Stimulated activated CD4-positive, alpha-beta T cell treated with anti-CD3 and anti-CD28 coated beads, Interleukin-4, amount 100 ng/mL, for 1 hour (primary cell): Measurements from ENCODE around the gene RPL29.
A peak's percentile ranks its signal among the peaks of the same experiment; 100 is the strongest.

ENCODE experiments used
- DNase-seq: peaks from one replicate; pipeline ENCODE4 v3.0.0-alpha.2; 2020

The RPL29 gene

DNA sequence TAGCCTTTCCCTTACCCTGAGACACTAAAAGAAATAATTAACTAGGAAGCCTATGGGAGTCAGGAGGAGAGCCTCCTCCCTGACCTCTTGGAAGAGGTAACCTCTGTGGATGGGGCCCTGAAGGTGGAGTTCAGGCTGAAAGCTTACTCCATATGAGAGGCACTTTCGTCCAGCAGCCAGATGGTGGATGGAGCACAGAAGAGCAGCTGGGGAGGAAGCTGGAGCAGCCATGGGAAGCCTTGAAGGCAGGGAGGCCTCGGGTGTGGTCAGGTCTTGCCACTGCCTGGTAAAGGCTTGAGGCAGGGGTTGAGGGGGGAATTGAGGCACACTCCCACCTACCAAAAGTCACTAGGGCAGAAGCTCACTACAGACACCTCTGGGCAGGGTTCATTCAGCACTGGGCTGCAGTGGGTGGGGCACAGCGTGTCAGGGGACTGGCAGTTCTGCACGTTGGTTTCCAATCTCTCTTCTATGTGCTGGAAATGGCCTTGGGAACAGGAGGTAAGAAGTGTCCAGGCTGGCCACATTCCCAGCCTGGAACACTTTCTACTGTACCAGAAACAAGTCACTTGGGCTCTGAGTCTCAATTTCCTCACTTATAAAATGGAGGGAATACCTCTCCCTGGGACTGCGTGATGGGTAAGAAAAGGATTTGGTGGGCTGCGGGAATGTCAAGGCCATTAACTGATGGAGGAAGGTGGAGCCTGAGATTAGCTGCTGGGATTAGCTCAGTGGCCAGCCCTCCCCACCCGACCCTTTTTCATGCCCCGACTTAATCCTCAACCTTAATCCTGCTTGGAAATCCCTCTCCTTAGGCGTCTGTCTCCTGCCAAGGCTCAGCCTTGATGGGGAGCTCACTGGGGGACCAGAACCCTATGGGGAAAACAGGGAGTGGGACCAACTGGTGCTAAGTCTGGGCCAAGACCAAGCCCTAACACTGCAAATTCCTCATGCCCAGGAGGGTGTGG, 33.8 kb downstream of the RPL29 start:
- no peak for DNase-seq

DNA sequence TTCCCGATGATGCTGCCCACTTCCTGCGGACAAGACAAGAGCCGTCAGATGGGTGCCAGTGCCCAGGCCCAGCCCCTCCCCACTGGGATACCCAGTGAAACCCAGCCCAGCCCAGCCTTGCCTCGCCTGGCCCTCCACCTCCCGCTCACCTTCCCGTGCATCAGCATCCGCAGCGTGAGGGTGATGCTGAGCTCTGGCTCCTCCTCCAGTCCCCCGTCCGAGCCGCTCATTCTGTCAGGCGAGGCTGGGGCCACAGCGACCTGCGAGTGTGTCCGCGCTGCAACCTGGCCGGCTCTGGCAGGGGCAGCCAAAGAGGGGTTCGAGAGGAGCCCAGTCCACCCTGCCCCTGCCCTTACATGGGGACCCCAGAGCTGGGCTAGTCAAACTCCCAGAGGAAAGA, 34.7 kb downstream of the RPL29 start:
- DNase-seq: no peak

DNA sequence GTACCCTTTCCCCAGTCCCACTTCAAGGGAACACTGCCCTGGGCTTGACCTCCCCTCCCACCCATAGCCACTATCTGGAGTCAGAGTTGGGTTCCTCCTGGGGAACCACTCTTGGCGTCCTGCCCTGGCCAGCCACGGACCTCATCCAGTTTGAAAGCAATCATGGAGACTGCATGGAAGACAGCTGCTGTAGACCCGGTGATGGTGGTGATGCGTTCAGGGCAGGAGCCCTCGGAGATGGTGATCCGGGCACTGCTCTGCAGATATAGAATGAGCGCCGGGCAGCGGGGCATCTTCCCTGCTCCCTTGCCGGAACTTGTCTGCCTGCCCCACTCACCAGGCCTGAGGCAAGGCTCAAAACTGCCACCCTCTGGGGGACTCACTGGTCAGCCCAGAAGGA, 35.3 kb downstream of the RPL29 start:
- DNase-seq: no peak

DNA sequence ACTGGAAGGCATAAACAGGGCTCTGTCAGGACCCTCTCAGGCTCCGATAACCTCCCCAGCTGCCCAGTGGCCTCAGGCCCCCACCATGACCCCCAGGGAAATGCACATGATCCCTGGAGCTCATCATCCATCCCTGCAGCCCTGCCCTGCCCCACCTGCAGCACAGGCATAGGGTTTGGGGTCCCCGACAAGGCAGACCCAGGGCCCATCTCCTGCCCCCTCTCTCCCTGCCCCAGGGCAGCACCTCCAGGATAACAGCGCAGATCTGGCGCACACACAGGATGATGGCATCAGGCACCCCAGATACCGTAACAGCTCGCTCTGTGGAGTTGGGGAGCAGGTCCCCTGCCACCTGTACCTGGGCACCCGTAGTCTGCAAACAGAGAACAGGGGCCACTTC, 36.0 kb downstream of the RPL29 start:
- DNase-seq: no peak

DNA sequence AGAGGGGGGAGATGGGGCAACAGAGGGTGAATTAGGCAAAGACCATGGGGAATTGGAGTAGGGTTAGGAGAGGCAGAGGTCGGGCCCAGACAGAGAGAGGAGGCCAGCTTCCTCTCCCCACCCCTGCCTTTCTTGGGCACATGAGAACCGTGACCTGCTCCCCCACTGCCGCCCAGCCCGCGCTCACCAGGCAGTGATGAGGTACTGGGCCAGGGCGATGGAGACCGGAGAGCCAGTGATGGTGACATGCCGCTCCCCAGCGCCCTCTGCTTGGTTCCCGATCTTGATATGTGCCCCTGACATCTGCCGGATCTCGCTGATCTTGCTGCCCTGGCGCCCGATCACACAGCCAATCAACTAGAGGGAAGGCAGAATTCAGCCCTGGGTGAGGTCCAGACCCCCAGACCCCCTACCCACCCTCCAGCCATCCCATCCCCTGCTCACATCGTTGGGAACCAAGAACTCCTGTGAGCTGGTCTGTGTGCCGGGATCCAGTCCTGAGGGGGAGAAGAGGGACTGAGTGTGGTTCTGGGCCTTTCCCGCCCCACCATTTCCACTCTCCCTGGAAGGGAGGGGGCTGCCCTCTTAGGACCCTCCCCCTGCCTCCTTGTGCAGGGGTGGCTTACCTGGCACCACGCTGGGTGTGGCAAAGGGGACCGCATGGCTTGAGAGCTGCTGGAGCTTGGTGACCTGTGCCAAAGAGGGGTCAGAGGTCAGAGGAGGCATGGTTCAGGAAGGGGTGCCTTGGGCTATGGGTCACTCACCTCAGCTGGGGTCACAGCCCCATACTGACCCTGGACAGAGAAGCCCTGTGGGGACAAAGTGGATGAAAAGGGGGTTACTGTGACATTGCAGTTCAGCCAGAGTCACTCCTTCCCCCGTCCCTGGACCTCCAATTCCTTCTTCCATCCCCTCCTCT, 36.8 kb downstream of the RPL29 start:
- no peak for DNase-seq

DNA sequence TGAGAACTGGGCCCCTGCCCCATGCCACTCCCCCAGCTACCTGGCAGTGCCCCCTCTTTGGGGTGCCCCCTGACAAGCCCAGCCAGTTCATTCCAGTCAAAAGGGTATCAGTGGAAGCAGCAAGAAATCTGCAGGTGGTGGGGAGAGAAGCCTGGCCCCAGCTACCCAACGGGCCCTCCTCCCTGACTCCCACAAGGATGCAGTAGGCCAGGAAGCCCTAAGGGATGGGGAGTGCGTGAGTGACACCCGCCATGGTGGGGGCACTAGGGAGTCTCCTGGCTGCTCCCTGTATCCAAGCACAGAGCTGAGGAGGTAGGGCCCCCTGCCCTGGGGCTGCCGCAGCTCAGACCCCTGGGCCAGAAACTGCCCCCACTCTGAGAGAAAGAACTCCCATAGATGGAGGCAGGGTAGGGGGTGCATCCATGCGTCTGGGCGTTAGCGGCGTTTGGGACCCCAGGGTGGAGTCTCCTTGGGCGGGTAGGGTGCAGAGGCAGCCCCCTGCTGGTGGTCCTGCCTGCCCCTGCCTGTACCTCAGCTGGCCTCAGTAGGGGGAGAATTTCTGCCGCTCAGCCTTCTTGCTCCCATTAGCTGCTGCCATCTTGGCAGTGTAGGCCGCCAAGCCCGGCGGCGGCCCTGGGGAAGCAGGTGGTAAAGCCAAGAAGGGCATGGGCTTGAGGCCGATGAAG, 38.0 kb downstream of the RPL29 start:
- DNase-seq: no peak

DNA sequence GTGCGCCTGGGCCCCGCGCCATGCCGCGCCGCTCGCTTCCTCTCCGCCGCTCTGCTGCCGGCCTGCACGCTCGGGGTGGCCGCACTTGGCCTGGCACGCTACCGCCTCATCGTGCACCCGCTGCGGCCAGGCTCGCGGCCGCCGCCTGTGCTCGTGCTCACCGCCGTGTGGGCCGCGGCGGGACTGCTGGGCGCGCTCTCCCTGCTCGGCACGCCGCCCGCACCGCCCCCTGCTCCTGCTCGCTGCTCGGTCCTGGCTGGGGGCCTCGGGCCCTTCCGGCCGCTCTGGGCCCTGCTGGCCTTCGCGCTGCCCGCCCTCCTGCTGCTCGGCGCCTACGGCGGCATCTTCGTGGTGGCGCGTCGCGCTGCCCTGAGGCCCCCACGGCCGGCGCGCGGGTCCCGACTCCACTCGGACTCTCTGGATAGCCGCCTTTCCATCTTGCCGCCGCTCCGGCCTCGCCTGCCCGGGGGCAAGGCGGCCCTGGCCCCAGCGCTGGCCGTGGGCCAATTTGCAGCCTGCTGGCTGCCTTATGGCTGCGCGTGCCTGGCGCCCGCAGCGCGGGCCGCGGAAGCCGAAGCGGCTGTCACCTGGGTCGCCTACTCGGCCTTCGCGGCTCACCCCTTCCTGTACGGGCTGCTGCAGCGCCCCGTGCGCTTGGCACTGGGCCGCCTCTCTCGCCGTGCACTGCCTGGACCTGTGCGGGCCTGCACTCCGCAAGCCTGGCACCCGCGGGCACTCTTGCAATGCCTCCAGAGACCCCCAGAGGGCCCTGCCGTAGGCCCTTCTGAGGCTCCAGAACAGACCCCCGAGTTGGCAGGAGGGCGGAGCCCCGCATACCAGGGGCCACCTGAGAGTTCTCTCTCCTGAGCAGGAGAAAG, 39.6 kb downstream of the RPL29 start:
- DNase-seq: peak; percentile 43

DNA sequence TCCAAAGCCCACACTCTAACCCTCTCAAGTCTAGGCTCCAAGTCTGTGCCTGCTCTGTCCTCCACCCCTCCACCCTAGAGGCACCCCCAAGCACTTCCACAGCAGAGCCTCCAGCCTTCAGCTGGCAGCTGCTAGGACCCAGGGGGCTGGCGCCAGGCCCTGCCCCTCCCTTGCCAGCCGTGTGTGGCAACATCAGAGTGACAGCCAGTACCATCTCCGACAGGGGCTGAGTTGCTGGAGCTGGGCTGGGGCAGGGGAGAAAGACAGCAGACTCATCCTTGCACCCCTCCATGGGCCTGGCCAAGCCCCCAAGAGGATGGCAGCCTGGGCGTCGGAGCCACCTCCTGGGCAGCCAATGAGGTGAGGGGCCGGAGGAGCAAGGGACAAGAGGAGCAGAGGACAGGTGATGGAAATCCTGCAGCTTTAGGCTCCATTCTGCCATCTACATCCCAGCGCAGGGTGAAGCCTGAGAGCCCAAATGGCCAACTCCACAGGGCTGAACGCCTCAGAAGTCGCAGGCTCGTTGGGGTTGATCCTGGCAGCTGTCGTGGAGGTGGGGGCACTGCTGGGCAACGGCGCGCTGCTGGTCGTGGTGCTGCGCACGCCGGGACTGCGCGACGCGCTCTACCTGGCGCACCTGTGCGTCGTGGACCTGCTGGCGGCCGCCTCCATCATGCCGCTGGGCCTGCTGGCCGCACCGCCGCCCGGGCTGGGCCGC, 40.4 kb downstream of the RPL29 start, which contains the start of gene GPR62:
Gene GPR62 (plus strand): TSS at position 207 of the 718 bp plus-strand sequence. CDS start 272 bp downstream, at position 479.
- DNase-seq: no peak

DNA sequence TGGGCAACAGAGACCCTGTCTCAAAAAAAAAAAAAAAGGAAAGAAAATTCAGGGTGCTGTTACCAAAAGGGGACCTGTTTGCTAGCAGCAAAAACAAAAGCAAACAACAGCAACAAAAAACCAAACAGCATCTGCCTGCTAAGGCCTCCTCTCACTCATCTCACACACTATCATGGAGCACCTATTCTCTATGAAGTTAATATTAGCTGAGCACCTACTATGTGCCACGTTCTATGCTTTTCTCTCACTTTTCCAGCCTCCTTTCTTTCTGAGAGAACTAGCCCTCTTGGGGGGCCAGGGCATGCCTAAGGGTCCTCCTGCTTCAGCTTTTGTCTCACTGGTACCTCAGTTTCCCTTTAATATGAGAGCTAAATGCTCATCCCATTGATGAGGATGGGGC, 41.0 kb downstream of the RPL29 start:
- DNase-seq: no peak

DNA sequence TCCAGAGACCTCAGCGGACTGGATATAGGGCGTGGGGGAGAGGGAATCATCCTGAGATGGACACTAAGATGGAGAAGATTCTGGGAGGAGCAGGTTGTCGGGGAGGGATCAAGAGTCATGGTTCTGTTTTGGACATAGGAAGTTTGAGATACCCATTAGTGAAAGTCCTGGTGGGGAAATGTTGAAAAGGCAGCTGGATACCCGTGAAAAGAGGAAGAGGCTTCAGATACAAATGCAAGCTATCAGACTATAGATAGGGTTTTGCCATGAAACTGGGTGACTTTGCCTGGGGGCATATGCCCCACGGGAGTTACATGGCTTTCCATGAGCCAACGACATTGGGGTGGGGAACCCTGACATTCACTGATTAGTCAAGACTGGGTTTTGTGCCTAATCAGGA, 41.6 kb downstream of the RPL29 start:
- DNase-seq: no peak

DNA sequence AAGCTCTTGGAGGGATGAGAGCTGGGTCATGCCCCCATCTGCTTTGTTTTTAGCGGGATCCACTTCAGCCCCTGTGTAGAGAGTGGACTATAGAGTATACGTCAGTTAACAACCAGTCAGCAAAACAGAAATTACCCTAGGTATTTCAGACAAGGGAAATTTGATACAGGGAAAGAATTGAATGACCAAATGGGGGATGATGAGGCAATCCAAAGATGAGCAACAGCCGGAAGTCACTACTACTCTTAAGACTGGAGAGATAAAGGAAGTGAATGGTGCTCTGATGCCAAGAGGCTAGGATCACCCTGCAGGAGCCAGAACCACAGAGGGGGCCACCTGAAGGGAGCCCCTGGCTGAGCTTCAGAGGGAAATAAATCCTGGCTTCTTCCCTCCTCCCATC, 42.2 kb downstream of the RPL29 start:
- DNase-seq: no peak

DNA sequence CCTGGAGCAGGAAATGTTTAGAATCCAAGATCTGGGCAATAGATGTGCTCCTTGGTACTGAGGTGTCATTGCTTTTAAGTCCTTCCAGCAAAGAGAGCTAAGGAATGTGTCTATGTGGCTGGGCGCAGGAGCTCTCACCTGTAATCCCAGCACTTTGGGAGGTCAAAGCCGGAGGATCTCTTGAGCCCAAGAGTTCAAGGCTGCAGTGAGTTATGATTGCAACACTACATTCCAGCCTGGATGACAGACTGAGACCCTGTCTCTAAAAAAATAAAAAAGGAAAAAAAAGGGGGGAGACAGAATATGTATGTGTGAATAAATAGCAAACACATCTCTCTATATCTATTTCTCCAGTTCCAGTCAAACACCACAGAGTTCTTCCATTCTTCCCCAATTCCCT, 44.8 kb downstream of the RPL29 start:
- DNase-seq: no peak

DNA sequence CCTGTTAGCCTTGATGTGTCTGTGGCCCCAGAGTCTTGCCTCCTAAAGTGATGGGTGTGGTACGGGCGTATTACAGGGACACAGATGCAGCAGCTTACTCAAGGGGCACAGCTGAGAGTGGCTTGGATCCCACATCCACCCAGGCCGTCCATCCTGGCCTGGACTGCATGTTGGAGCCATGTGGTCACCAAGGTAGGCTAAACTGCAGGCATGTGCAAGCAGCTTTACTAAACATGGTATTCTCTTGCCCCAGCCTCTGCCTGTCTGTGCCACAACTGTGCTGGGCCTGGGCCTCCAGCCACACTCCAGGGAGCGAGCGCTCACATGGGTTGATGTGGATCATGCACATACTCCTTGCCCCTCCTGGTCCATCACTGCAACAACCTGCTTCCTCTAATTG, 46.6 kb downstream of the RPL29 start:
- no peak for DNase-seq

DNA sequence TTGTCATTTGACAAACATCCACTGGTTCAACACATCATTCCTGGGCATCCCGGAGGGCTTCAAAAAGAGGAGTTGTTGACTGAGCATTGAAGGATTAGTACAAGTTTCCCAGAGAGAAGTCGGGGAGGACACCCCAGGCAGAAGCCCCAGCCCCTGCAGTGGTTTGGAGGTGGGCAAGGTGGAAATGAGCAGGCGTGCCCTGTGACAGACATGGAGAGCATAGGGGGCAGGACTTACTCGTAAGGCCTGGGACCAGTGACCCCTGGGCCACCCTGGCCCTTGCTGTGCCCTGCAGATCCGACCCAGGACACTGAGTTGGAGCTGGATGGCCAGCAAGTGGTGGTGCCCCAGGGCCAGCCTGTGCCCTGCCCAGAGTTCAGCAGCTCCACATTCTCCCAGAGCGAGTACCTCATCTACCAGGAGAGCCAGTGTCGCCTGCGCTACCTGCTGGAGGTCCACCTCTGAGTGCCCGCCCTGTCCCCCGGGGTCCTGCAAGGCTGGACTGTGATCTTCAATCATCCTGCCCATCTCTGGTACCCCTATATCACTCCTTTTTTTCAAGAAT, 47.6 kb downstream of the RPL29 start:
- DNase-seq: no peak

DNA sequence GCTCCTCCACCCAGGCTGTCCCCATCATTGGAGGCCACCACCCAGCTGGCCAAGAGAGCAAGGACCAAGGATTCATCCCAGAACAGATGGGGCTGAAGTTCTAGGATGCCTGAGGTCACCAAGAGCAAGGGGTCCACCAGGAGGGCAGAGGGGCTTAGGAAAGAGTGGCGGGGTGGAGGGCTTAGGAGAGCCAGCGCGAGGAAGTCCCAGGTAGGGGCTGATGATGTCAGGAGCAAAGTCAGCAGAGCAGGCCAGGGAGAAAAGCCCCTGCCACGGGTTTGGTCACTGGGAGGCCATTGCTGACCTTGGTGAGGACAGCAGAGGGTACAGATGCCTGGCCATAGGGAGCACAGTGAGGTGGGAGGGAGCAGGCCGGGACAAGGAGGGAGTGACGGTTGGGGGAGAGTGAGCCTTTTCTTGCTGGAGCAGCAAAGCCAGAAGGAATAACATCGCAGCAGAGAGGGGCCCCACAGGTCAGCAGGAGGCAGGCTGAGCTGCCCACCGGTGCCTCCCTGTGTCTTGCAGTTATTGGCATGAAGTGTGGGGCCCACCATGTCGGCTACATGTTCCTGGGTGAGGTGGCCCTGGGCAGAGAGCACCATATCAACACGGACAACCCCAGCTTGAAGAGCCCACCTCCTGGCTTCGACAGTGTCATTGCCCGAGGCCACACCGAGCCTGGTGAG, 48.3 kb downstream of the RPL29 start:
- DNase-seq: no peak

DNA sequence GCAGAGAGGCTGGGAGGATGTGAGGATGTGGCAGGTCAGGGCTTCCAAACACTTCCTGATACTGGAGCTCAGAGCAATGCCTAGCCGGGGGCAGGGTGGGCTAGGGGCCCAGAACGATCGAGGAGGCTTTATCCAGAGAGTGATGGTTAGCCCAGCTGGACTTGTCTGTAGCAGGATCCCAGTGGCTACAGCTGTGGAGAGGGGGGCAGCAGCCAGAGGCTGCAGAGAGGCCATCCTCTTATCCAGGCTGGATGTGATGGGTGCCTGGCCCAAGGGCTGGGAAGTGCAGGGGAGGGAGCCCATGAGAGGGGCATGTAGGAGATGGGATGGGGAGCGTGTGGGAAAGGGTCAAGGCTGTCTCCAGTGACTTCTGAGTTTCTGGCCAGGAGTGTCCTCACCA, 48.9 kb downstream of the RPL29 start:
- no peak for DNase-seq

DNA sequence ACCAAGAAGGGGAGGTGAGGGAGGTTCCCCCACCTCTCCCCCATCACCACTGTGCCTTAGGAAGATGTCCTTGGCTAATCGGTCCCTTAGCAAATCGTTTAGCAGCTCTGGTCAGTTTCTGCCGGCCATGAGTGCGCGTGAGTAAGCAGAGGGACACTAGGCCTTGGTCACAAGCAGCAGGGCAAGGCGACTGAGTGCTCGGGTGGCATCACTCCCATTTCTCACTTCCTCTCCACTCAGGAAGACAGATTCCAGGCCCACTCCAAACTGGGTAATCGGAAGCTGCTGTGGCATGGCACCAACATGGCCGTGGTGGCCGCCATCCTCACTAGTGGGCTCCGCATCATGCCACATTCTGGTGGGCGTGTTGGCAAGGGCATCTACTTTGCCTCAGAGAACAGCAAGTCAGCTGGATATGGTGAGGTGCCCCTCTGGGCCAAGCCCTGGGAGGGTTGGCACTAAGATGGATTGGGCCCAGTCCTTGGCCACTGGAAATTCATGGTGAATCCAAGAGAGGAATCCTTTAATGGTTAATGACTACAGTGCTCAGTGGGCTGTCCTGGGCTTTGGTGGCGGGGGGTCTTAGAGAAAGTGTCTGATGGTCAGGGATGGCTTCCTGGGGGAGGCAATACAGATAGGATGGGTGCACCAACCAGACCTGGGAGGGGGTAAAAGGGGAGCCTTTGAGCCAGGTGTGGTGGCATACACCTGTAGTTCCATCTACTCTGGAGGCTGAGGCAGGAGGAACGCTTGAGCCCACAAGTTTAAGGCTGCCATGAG, 49.6 kb downstream of the RPL29 start:
- no peak for DNase-seq

DNA sequence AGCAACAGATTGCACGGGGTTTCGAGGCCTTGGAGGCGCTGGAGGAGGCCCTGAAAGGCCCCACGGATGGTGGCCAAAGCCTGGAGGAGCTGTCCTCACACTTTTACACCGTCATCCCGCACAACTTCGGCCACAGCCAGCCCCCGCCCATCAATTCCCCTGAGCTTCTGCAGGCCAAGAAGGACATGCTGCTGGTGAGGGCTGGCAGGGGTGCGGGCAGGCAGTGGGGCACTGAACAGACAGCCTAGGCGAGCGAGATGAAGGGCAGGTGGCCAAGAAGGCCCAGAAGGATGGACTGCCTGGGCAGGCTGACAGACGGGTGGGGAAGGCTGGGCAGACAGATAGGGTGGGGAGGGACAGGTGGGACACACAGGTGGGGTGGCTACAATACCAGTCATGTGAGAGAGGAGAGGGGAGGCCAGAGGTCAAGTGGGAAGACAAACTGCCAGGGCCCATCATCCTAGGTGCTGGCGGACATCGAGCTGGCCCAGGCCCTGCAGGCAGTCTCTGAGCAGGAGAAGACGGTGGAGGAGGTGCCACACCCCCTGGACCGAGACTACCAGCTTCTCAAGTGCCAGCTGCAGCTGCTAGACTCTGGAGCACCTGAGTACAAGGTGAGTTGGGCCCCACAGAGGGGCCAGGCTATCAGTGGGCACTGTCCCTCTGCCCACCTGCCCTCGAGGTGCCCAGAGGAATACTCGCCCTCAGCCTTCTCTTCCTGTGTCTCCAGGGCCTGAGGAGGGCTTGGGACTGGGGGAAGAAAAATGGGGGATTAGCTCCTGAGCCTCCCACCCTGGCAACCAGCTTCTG, 50.5 kb downstream of the RPL29 start:
- DNase-seq: no peak
